Measurements from ENCODE around the gene HES5.

Gene HES5

GRCh38 chr1:2516124-2516523, 13.9 kb downstream of the HES5 start:
- Histone ChIP-seq H3K4me1 (no peaks in the 10 kb centered on the region), H3K4me3 (no peak overlapping the region), H3K27me3 (ENCODE audit: low read depth) (no peaks in the 10 kb centered on the region), H3K9me3 (no peaks in the 10 kb centered on the region), H3K36me3 (replicated peaks) (peaks cover 78% of the 10 kb centered on the region)
- in situ Hi-C loops (cut with MboI; ENCODE audit: low sequenced_read_pairs): no loop called here
- DNase-seq (ENCODE audit: low spot score in 2 of 2): no peak

GRCh38 chr1:2515763-2516080, 14.3 kb downstream of the HES5 start:
- Histone ChIP-seq H3K9me3 (no peaks in the 10 kb centered on the region), H3K4me1 (no peaks in the 10 kb centered on the region), H3K27me3 (ENCODE audit: low read depth) (no peaks in the 10 kb centered on the region), H3K36me3 (replicated peaks) (peaks cover 78% of the 10 kb centered on the region), H3K4me3 (no peak overlapping the region)
- in situ Hi-C loops (cut with MboI; ENCODE audit: low sequenced_read_pairs): no loop called here
- no peak for DNase-seq (ENCODE audit: low spot score in 2 of 2)

- in situ Hi-C loops (cut with MboI; ENCODE audit: low sequenced_read_pairs): no loop called here
- H3K9me3 ChIP-seq: no peaks in the 10 kb centered on the region
- no peaks in the 10 kb centered on the region for H3K4me1 ChIP-seq
- H3K4me3 ChIP-seq: no peak overlapping the region
- no peaks in the 10 kb centered on the region for H3K27me3 ChIP-seq (ENCODE audit: low read depth)
- DNase-seq (ENCODE audit: low spot score in 2 of 2): no peak
- peaks cover 82% of the 10 kb centered on the region for H3K36me3 ChIP-seq (replicated peaks)
Measured at GRCh38 chr1:2514863-2515762, 14.9 kb downstream of the HES5 start.

GRCh38 chr1:2513939-2514652, 16.0 kb downstream of the HES5 start:
- Histone ChIP-seq H3K9me3 (no peaks in the 10 kb centered on the region), H3K4me1 (no peaks in the 10 kb centered on the region), H3K36me3 (replicated peaks) (peaks cover 82% of the 10 kb centered on the region), H3K4me3 (no peak overlapping the region), H3K27me3 (ENCODE audit: low read depth) (no peaks in the 10 kb centered on the region)
- DNase-seq (ENCODE audit: low spot score in 2 of 2): no peak
- in situ Hi-C loops (cut with MboI; ENCODE audit: low sequenced_read_pairs): no loop called here

- Histone ChIP-seq H3K4me1 (no peaks in the 10 kb centered on the region), H3K27me3 (ENCODE audit: low read depth) (no peaks in the 10 kb centered on the region), H3K4me3 (no peak overlapping the region), H3K36me3 (replicated peaks) (peaks cover 72% of the 10 kb centered on the region), H3K9me3 (no peaks in the 10 kb centered on the region)
- DNase-seq (ENCODE audit: low spot score in 2 of 2): no peak
- in situ Hi-C loops (cut with MboI; ENCODE audit: low sequenced_read_pairs): no loop called here
Measured at GRCh38 chr1:2512862-2513421, 17.1 kb downstream of the HES5 start.

- H3K27me3 ChIP-seq (ENCODE audit: low read depth): no peaks in the 10 kb centered on the region
- in situ Hi-C loops (cut with MboI; ENCODE audit: low sequenced_read_pairs): no loop called here
- DNase-seq (ENCODE audit: low spot score in 2 of 2): no peak
- peaks cover 50% of the 10 kb centered on the region for H3K36me3 ChIP-seq (replicated peaks)
- no peak overlapping the region for H3K4me3 ChIP-seq
- no peaks in the 10 kb centered on the region for H3K4me1 ChIP-seq
- no peaks in the 10 kb centered on the region for H3K9me3 ChIP-seq
Measured at GRCh38 chr1:2510366-2511155, 19.5 kb downstream of the HES5 start.

GRCh38 chr1:2509589-2509988, 20.5 kb downstream of the HES5 start:
- Histone ChIP-seq H3K27me3 (ENCODE audit: low read depth) (no peaks in the 10 kb centered on the region; the same call in none of the 2 replicates), H3K36me3 (replicated peaks) (peaks cover 48% of the 10 kb centered on the region), H3K4me1 (no peaks in the 10 kb centered on the region), H3K4me3 (no peak overlapping the region), H3K9me3 (no peaks in the 10 kb centered on the region)
- DNase-seq (ENCODE audit: low spot score in 2 of 2): no peak
- in situ Hi-C loops (cut with MboI; ENCODE audit: low sequenced_read_pairs): no loop called here

- Histone ChIP-seq H3K4me3 (no peak overlapping the region), H3K4me1 (no peaks in the 10 kb centered on the region), H3K36me3 (replicated peaks) (peaks cover 43% of the 10 kb centered on the region), H3K27me3 (ENCODE audit: low read depth) (no peaks in the 10 kb centered on the region; the same call in none of the 2 replicates), H3K9me3 (no peaks in the 10 kb centered on the region)
- in situ Hi-C loops (cut with MboI; ENCODE audit: low sequenced_read_pairs): no loop called here
- DNase-seq (ENCODE audit: low spot score in 2 of 2): no peak
Measured at GRCh38 chr1:2508751-2509150, 21.3 kb downstream of the HES5 start.

GRCh38 chr1:2508180-2508579, 21.9 kb downstream of the HES5 start:
- in situ Hi-C loops (cut with MboI; ENCODE audit: low sequenced_read_pairs): no loop called here
- DNase-seq (ENCODE audit: low spot score in 2 of 2): no peak
- Histone ChIP-seq H3K36me3 (replicated peaks) (peaks cover 38% of the 10 kb centered on the region), H3K27me3 (ENCODE audit: low read depth) (peaks cover 1% of the 10 kb centered on the region), H3K9me3 (no peaks in the 10 kb centered on the region), H3K4me1 (no peaks in the 10 kb centered on the region), H3K4me3 (no peak overlapping the region)

- H3K9me3 ChIP-seq: no peaks in the 10 kb centered on the region
- no peak overlapping the region for H3K4me3 ChIP-seq
- no peak for DNase-seq (ENCODE audit: low spot score in 2 of 2)
- peaks cover 5% of the 10 kb centered on the region for H3K27me3 ChIP-seq (ENCODE audit: low read depth)
- H3K4me1 ChIP-seq: no peaks in the 10 kb centered on the region
- in situ Hi-C loops (cut with MboI; ENCODE audit: low sequenced_read_pairs): no loop called here
- peaks cover 34% of the 10 kb centered on the region for H3K36me3 ChIP-seq (replicated peaks)
Measured at GRCh38 chr1:2507744-2508155, 22.3 kb downstream of the HES5 start.

GRCh38 chr1:2506901-2507565, 23.0 kb downstream of the HES5 start:
- Histone ChIP-seq H3K27me3 (ENCODE audit: low read depth) (peaks cover 7% of the 10 kb centered on the region), H3K9me3 (no peaks in the 10 kb centered on the region), H3K36me3 (replicated peaks) (peaks cover 29% of the 10 kb centered on the region), H3K4me1 (no peaks in the 10 kb centered on the region), H3K4me3 (no peak overlapping the region)
- in situ Hi-C loops (cut with MboI; ENCODE audit: low sequenced_read_pairs): no loop called here
- no peak for DNase-seq (ENCODE audit: low spot score in 2 of 2)

GRCh38 chr1:2506007-2506860, 23.8 kb downstream of the HES5 start:
- Histone ChIP-seq H3K27me3 (ENCODE audit: low read depth) (peaks cover 7% of the 10 kb centered on the region), H3K4me3 (no peak overlapping the region), H3K36me3 (replicated peaks) (peaks cover 23% of the 10 kb centered on the region), H3K4me1 (no peaks in the 10 kb centered on the region), H3K9me3 (no peaks in the 10 kb centered on the region)
- in situ Hi-C loops (cut with MboI; ENCODE audit: low sequenced_read_pairs): no loop called here
- no peak for DNase-seq (ENCODE audit: low spot score in 2 of 2)

Measured in HAP-1 (cell line).